DOHH2 (cell line): ENCODE measurements around the gene NAE1.

Source experiments
- EZH2phosphoT487 ChIP-seq: fragments of 200-600 bp; sonication (generic); IDR thresholded peaks from 2 replicates; pipeline ENCODE4 v1.6.1; 2017; ENCODE audit warnings: borderline replicate concordance, mild to moderate bottlenecking, antibody characterized with exemption, low read length, moderate library complexity, mixed read lengths
- TF ChIP-seq, protein P1 (sequence below): fragments of 200-600 bp; sonication (generic); IDR thresholded peaks from one replicate; pipeline ENCODE4 v1.5.1; 2014; ENCODE audit warnings: antibody characterized with exemption, mild to moderate bottlenecking, low read depth, low read length; ENCODE audit not compliant: poor library complexity, severe bottlenecking

DNA sequence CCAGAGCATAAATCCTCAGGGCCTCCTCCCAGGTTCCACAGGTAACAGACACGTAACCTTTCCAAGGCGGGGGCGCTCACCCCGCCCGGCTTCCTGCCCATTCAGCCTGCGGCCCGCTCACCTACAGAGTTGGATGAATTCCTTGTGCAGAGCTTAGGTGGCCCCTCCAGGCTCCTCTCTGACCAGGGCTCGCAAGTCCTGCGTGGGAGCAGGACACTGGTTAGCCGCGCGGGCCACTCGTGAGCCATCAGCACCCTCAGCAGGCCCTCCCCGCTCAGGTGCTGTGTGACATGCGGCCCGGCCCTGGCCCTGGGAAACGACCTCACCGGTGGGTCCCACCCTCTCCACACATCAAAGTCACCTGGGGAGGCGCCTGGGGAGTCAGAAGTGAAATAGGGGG lies 29.9 kb downstream of the NAE1 start:
- TF ChIP-seq, protein P1, sequence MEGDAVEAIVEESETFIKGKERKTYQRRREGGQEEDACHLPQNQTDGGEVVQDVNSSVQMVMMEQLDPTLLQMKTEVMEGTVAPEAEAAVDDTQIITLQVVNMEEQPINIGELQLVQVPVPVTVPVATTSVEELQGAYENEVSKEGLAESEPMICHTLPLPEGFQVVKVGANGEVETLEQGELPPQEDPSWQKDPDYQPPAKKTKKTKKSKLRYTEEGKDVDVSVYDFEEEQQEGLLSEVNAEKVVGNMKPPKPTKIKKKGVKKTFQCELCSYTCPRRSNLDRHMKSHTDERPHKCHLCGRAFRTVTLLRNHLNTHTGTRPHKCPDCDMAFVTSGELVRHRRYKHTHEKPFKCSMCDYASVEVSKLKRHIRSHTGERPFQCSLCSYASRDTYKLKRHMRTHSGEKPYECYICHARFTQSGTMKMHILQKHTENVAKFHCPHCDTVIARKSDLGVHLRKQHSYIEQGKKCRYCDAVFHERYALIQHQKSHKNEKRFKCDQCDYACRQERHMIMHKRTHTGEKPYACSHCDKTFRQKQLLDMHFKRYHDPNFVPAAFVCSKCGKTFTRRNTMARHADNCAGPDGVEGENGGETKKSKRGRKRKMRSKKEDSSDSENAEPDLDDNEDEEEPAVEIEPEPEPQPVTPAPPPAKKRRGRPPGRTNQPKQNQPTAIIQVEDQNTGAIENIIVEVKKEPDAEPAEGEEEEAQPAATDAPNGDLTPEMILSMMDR = no peak
- no peak for TF ChIP-seq EZH2phosphoT487
